H1 (cell line): Measurements from ENCODE around the gene TEDC1. TPM values are rescaled to one million over a fixed set of nuclear protein-coding genes. Genes with fewer than 3 reads are reported as not detected.

ENCODE experiments used
- CTCF ChIA-PET: fragments of 300-600 bp; sonication (Branson Sonifier 250); formaldehyde crosslinking; loops from one replicate; lab custom pipeline; 2021; ENCODE audit not compliant: partially characterized antibody; lab: Charles Lee
- POLR2A ChIA-PET: fragments of 300-600 bp; sonication (Branson Sonifier 250); formaldehyde crosslinking; loops from one replicate; lab custom pipeline; 2021; ENCODE audit warnings: inconsistent platforms; ENCODE audit not compliant: partially characterized antibody; lab: Charles Lee
- DNase-seq, 2 experiments: peaks; one replicate each; pipeline versions ENCODE4 v3.0.0 to v3.0.0-alpha.2; 2010 to 2022; ENCODE audit warnings: low spot score in 2 of 2, low read depth in 1 of 2, mixed read lengths in 1 of 2
- FAIRE-seq: peaks from 2 replicates; lab custom pipeline; 2011; peaks lifted over from hg19 to GRCh38; lab: Jason Lieb, UNC
- H2AFZ ChIP-seq: 2 replicates; pipeline ENCODE4 v1.8.1; 2012; ENCODE audit warnings: low read length, inconsistent platforms
- H2AK5ac ChIP-seq: 2 replicates; pipeline ENCODE4 v1.6.1; 2013; ENCODE audit warnings: low read depth, low read length
- H2BK120ac ChIP-seq: replicated peaks from 2 replicates; pipeline ENCODE3; 2013; ENCODE audit warnings: low read depth, low read length, inconsistent platforms
- H2BK12ac ChIP-seq: 2 replicates; pipeline ENCODE4 v1.6.1; 2013; ENCODE audit warnings: low read depth, low read length
- H2BK15ac ChIP-seq: 2 replicates; pipeline ENCODE4 v1.6.1; 2013; ENCODE audit warnings: low read length
- H2BK20ac ChIP-seq: 2 replicates; pipeline ENCODE4 v1.6.1; 2013; ENCODE audit warnings: low read length
- H2BK5ac ChIP-seq: 2 replicates; pipeline ENCODE4 v1.6.1; 2013; ENCODE audit warnings: low read depth, low read length
- H3K14ac ChIP-seq: 2 replicates; pipeline ENCODE4 v1.6.1; 2013; ENCODE audit warnings: inconsistent platforms; ENCODE audit not compliant: insufficient read length
- H3K18ac ChIP-seq: 2 replicates; pipeline ENCODE4 v1.6.1; 2013; ENCODE audit warnings: low read length; ENCODE audit errors: extremely low read depth
- H3K23ac ChIP-seq: 2 replicates; pipeline ENCODE4 v1.6.1; 2013; ENCODE audit warnings: inconsistent platforms; ENCODE audit not compliant: insufficient read length
- H3K23me2 ChIP-seq: 2 replicates; pipeline ENCODE4 v1.6.1; 2013; ENCODE audit warnings: low read depth, low read length
- H3K27ac ChIP-seq: 2 replicates; pipeline ENCODE4 v1.6.1; 2011; ENCODE audit warnings: low read depth, low read length, inconsistent platforms
- H3K27me3 ChIP-seq, 4 experiments: replicated peaks in 1 of 4; 1 replicate in 1 of 4; 2 replicates in 3 of 4; pipeline versions ENCODE4 v1.6.1 to v1.8.1; 2011 to 2013; ENCODE audit warnings: low read length in 3 of 4, mild to moderate bottlenecking in 3 of 4, inconsistent platforms in 2 of 4, mixed read lengths in 2 of 4, moderate library complexity in 1 of 4; ENCODE audit not compliant: control insufficient read depth in 3 of 4, insufficient read depth in 3 of 4; ENCODE audit errors: extremely low read depth in 1 of 4
- H3K36me3 ChIP-seq, 4 experiments: 2 replicates each; pipeline versions ENCODE4 v1.6.1 to v1.8.1; 2011 to 2013; ENCODE audit warnings: mild to moderate bottlenecking in 4 of 4, low read length in 3 of 4, moderate library complexity in 2 of 4, control low read depth in 1 of 4, inconsistent platforms in 1 of 4; ENCODE audit not compliant: insufficient read depth in 4 of 4, control insufficient read depth in 2 of 4
- H3K4ac ChIP-seq: replicated peaks from 2 replicates; pipeline ENCODE3; 2013; ENCODE audit warnings: low read length, low read depth, mixed read lengths, inconsistent platforms; ENCODE audit not compliant: insufficient read length
- H3K4me1 ChIP-seq, 4 experiments: replicated peaks in 1 of 4; 1 replicate in 1 of 4; 2 replicates in 3 of 4; pipeline versions ENCODE4 v1.6.1 to v1.8.1; 2011 to 2013; ENCODE audit warnings: low read length in 3 of 4, inconsistent platforms in 2 of 4, mixed read lengths in 1 of 4; ENCODE audit not compliant: insufficient read depth in 4 of 4, control insufficient read depth in 3 of 4
- H3K4me2 ChIP-seq, 2 experiments: 2 replicates each; pipeline versions ENCODE4 v1.6.1 to v1.8.1; 2011 to 2013; ENCODE audit warnings: low read depth in 2 of 2, low read length in 2 of 2, control low read depth in 1 of 2, inconsistent platforms in 1 of 2, mild to moderate bottlenecking in 1 of 2; ENCODE audit not compliant: insufficient read depth in 1 of 2
- H3K4me3 ChIP-seq, 4 experiments: fragments of 200-600, 300-600 bp in 1 of 4; sonication (generic), shearing (Covaris generic), sonication (Bioruptor Twin) in 1 of 4; 2 replicates each; pipeline versions ENCODE4 v1.5.1 to v1.8.1; 2011 to 2016; ENCODE audit warnings: low read length in 4 of 4, low read depth in 3 of 4, control low read depth in 2 of 4, inconsistent platforms in 2 of 4, mild to moderate bottlenecking in 2 of 4, mixed read lengths in 1 of 4, moderate library complexity in 1 of 4; ENCODE audit not compliant: insufficient read depth in 2 of 4; ENCODE audit errors: extremely low read depth in 1 of 4
- H3K56ac ChIP-seq: replicated peaks from 2 replicates; pipeline ENCODE3; 2013; ENCODE audit warnings: low read depth, mild to moderate bottlenecking, mixed read lengths, low read length, inconsistent platforms; ENCODE audit not compliant: insufficient read length
- H3K79me1 ChIP-seq: 2 replicates; pipeline ENCODE4 v1.6.1; 2013; ENCODE audit warnings: low read depth, low read length, control low read depth
- H3K79me2 ChIP-seq, 2 experiments: 2 replicates each; pipeline versions ENCODE4 v1.6.1 to v1.8.1; 2012 to 2013; ENCODE audit warnings: low read length in 2 of 2, mild to moderate bottlenecking in 2 of 2, inconsistent platforms in 1 of 2; ENCODE audit not compliant: insufficient read depth in 2 of 2, control insufficient read depth in 1 of 2
- H3K9ac ChIP-seq, 4 experiments: replicated peaks in 1 of 4; 1 replicate in 1 of 4; 2 replicates in 3 of 4; pipeline versions ENCODE4 v1.6.1 to v1.8.1; 2011 to 2013; ENCODE audit warnings: low read depth in 3 of 4, low read length in 3 of 4, control low read depth in 2 of 4, mild to moderate bottlenecking in 2 of 4, moderate library complexity in 2 of 4, inconsistent platforms in 1 of 4; ENCODE audit errors: extremely low read depth in 1 of 4
- H3K9me3 ChIP-seq, 2 experiments: 2 replicates each; pipeline versions ENCODE4 v1.6.1 to v1.8.1; 2012 to 2013; ENCODE audit warnings: mild to moderate bottlenecking in 2 of 2, moderate library complexity in 2 of 2, control low read depth in 1 of 2, inconsistent platforms in 1 of 2, low read depth in 1 of 2, low read length in 1 of 2, mixed read lengths in 1 of 2; ENCODE audit not compliant: insufficient read depth in 2 of 2
- H4K20me1 ChIP-seq, 2 experiments: replicated peaks in 1 of 2; 2 replicates each; pipeline versions ENCODE3 to v1.8.1; 2011 to 2013; ENCODE audit warnings: inconsistent platforms in 2 of 2, low read length in 2 of 2, mild to moderate bottlenecking in 1 of 2; ENCODE audit not compliant: insufficient read depth in 2 of 2, control insufficient read depth in 1 of 2
- H4K5ac ChIP-seq: 2 replicates; pipeline ENCODE4 v1.6.1; 2013; ENCODE audit warnings: low read length, low read depth, mixed read lengths, inconsistent platforms; ENCODE audit not compliant: insufficient read length
- H4K8ac ChIP-seq: 2 replicates; pipeline ENCODE4 v1.8.0; 2013; ENCODE audit warnings: mild to moderate bottlenecking, moderate library complexity, low read length, inconsistent platforms; ENCODE audit not compliant: insufficient read depth; ENCODE audit errors: extremely low read depth
- H4K91ac ChIP-seq: replicated peaks from 2 replicates; pipeline ENCODE3; 2013; ENCODE audit warnings: low read length, mixed read lengths, inconsistent platforms; ENCODE audit not compliant: insufficient read length
- ASH2L ChIP-seq: fragments of 200-600, 300-600 bp; sonication (generic); IDR thresholded peaks from one replicate; pipeline ENCODE4 v1.7.1; 2017; ENCODE audit warnings: low read length
- BACH1 ChIP-seq: IDR thresholded peaks from 2 replicates; pipeline ENCODE4 v1.6.1; 2012; ENCODE audit warnings: low read length, improper control_type of control experiment
- CREB1 ChIP-seq: IDR thresholded peaks from 2 replicates; pipeline ENCODE4 v1.6.1; 2012; ENCODE audit warnings: inconsistent platforms
- EGR1 ChIP-seq: IDR thresholded peaks from 2 replicates; pipeline ENCODE4 v1.6.1; 2011; ENCODE audit warnings: low read depth, low read length, borderline replicate concordance
- EZH2 ChIP-seq: fragments of 200-600 bp; sonication (generic); IDR thresholded peaks from 2 replicates; pipeline ENCODE4 v1.7.1; 2012; ENCODE audit warnings: low read depth, mild to moderate bottlenecking, moderate library complexity, low read length, inconsistent platforms; ENCODE audit not compliant: severe bottlenecking
- RAD21 ChIP-seq, 2 experiments: IDR thresholded peaks in 1 of 2; conservative IDR thresholded peaks in 1 of 2; 2 replicates each; pipeline ENCODE4 v1.6.1; 2011; ENCODE audit warnings: low read depth in 2 of 2, low read length in 2 of 2, improper control_type of control experiment in 1 of 2, inconsistent platforms in 1 of 2, mild to moderate bottlenecking in 1 of 2, moderate library complexity in 1 of 2
- RNF2 ChIP-seq: fragments of 200-900, 300-1000 bp; sonication (generic); IDR thresholded peaks from 2 replicates; pipeline ENCODE4 v1.7.1; 2016; ENCODE audit warnings: borderline replicate concordance, low read depth, mild to moderate bottlenecking, antibody characterized with exemption, low read length; ENCODE audit not compliant: poor library complexity, severe bottlenecking; ENCODE audit errors: missing control alignments
- SAP30 ChIP-seq: fragments of 300-600 bp; sonication (generic); IDR thresholded peaks from 2 replicates; pipeline ENCODE4 v1.7.1; 2012; ENCODE audit warnings: low read length, moderate library complexity, mild to moderate bottlenecking, inconsistent platforms; ENCODE audit not compliant: insufficient read depth, insufficient replicate concordance
- SIRT6 ChIP-seq: IDR thresholded peaks from one replicate; pipeline ENCODE4 v1.7.1; 2012; ENCODE audit warnings: low read length, inconsistent platforms
- SIX5 ChIP-seq: IDR thresholded peaks from 2 replicates; pipeline ENCODE4 v1.6.1; 2011; ENCODE audit warnings: mild to moderate bottlenecking, low read depth, low read length
- SP1 ChIP-seq: IDR thresholded peaks from 2 replicates; pipeline ENCODE4 v1.6.1; 2011; ENCODE audit warnings: low read depth, low read length
- USF2 ChIP-seq: IDR thresholded peaks from 2 replicates; pipeline ENCODE4 v1.6.1; 2011; ENCODE audit warnings: low read length, improper control_type of control experiment
- WGBS, 2 experiments: shearing (Covaris generic) in 1 of 2; methylation state at CpG; one replicate each; pipeline versions ENCODE4 v1.1.6 to v1.1.7; 2013 to 2015; ENCODE audit warnings: low lambda C conversion rate in 2 of 2, mixed read lengths in 2 of 2, inconsistent platforms in 1 of 2, low coverage in 1 of 2, missing lambda C conversion rate in 1 of 2; ENCODE audit not compliant: insufficient replicate concordance in 2 of 2, insufficient coverage in 1 of 2, insufficient read length in 1 of 2; ENCODE audit errors: extremely low coverage in 1 of 2, missing lambda C conversion rate in 1 of 2; 5-methylcytosine and 5-hydroxymethylcytosine counted together
- polyA plus RNA-seq, 7 experiments: library from polyadenylated mRNA; depleted of rRNA in 3 of 7; stranded (reverse) in 5 of 7; unstranded in 2 of 7; fragments of >200 nt in 5 of 7; fragments of 200-250 nt in 2 of 7; gene quantifications; 1 replicate in 5 of 7; 2 replicates in 1 of 7; 4 replicates in 1 of 7; pipeline versions ENCODE4 v1.2.1 to v1.2.3, GENCODE V29; 2011 to 2013; ENCODE audit warnings: missing spikeins in 2 of 7, mixed read lengths in 2 of 7
- total RNA-seq: library from RNA; stranded (reverse); fragmentation: NEBNext Ultra II Directional; extraction: Animal tissue kit (Norgen Biotek cat#: 25700); gene quantifications from 2 replicates; pipeline ENCODE4 v1.2.1, GENCODE V29; 2021

Gene TEDC1
- total and polyA plus RNA-seq, 2 of the 8 experiments (the other 6 are each of a cell fraction or from before 2014, with no cell fraction given), result 5.6 to 14.8 TPM

GRCh38 chr14:105527381-105527825, 36.4 kb downstream of the TEDC1 start:
- Histone ChIP-seq H3K23me2 (no peaks in the 10 kb centered on the region; the same call in 1 of the 2 replicates), H2BK20ac (no peak overlapping the region), H3K9ac (no peak overlapping the region), H4K5ac (no peak overlapping the region), H3K9me3 (peaks cover 2 to 38% of the 10 kb centered on the region in 2 experiments; a peak in 3 of 4 replicates), H3K27ac (no peak overlapping the region), H2BK12ac (no peak overlapping the region), H2BK15ac (no peak overlapping the region), H3K4me2 (peak overlapping the region in 1 of 2 experiments; percentile 83; a peak in 3 of 4 replicates), H3K27me3 (peaks cover 9 to 37% (median 25%) of the 10 kb centered on the region in 4 experiments), H3K18ac (no peak overlapping the region), H3K14ac (no peak overlapping the region), H2AFZ (no peak overlapping the region), H3K4me3 (peak overlapping the region in 1 of 4 experiments; percentile 57; a peak in 1 of 8 replicates), H3K79me1 (no peaks in the 10 kb centered on the region), H4K20me1 (no peaks in the 10 kb centered on the region), H3K4me1 (peaks cover 0 to 4% (median 0%) of the 10 kb centered on the region in 4 experiments; a peak in 3 of 7 replicates), H2AK5ac (no peak overlapping the region), H3K56ac (no peak overlapping the region), H3K79me2 (no peaks in the 10 kb centered on the region), H4K8ac (no peak overlapping the region), H3K4ac (no peak overlapping the region), H3K23ac (no peak overlapping the region), H4K91ac (no peak overlapping the region), H2BK5ac (no peak overlapping the region), H2BK120ac (no peak overlapping the region), H3K36me3 (no peaks in the 10 kb centered on the region; a peak in 1 of 8 replicates)
- FAIRE-seq, result no peak
- ChIA-PET CTCF (interaction anchor here (1.1 to 1.2 kb wide), 2 partner anchors 17 to 36 kb away, joined by 3 to 4 read pairs; no protein-coding TSS in a partner anchor), POLR2A (no interaction called here)
- TF ChIP-seq BACH1, result no peak
- TF ChIP-seq SIRT6, result no peak
- no peak for TF ChIP-seq SIX5
- no peak for TF ChIP-seq SAP30
- TF ChIP-seq EZH2, result no peak
- TF ChIP-seq ASH2L, result no peak
- TF ChIP-seq RAD21 (IDR thresholded peaks at IDR 0.05 in 1 of 2, conservative IDR thresholded peaks at IDR 0.05 in 1 of 2; ENCODE audit: low read depth in 2 of 2, low read length in 2 of 2), result no peak
- no peak for TF ChIP-seq EGR1
- TF ChIP-seq SP1, result no peak
- no peak for TF ChIP-seq USF2
- TF ChIP-seq CREB1, result no peak
- TF ChIP-seq RNF2, result no peak
- WGBS, 2 experiments, result 79% methylated on average over 4 of the region's 23 CpGs; no CpG with 5 or more reads in 1 of the 2 experiments
- DNase-seq, result no peak
